HG02840 (cell line): Measurements from ENCODE around the gene GP1BB.

ENCODE experiments used
- ATAC-seq: cut with Tn5 transposase; IDR thresholded peaks from one replicate; pipeline ENCODE4 v1.9.1; 2021; ENCODE audit warnings: mild to moderate bottlenecking, moderate library complexity, moderate number of reproducible peaks; ENCODE audit not compliant: unreplicated experiment, low FRiP score

GP1BB gene

DNA sequence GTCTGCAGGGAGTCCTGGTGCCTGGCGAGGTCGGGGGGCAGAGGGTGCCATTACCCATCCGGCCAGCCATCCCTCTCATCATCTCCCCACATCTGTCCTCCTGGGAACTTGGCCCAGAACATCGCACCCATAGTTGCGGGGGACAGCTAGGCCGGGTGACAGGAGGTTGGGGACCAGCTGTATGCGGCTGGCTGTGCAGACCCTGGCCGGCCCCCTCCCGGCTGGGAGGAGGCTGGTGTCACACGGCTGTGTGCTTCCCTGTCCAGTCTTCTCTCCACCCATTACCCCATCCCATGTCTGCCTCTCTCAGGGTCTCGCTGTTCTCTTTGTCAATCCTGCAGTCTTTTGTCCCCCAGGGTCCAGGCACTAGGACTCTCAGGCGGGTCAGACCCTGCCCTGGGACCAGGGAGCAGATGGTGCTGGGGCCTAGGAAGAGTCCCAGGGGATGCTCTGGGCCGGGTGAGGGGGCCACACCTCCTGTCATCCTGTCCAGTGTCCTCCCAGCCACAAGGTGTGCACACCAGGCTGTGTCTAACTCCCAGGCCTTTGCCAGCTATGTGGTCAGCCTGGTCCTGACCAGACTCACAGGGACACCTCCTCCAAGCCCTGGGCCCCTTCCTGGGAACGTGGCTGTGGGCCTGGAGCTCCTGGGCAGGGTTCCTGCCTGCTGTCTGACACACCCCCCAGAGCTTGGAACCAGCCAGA lies 30.8 kb downstream of the GP1BB start:
- ATAC-seq: no peak

DNA sequence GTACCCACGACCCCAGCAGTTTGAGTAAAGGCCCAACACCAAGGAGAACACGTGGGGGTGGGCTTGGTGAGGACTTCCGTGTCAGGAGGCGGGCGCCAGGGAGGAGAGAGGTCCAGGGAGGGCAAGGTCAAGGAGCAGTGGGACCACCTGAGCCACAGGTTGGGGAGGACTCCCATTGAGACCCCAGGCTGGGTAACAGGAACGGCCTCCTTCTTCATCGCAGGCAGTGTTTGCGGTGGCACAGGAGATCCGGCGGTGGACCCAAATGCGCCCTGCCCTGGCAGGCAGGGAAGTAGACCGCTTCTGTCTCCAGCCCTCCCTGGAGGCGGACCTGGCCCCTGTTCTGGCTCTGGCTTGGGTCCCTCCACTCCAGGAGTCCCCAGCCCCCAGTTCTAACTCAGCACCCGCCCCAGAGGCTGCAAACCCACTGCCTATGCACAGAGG lies 31.4 kb downstream of the GP1BB start:
- ATAC-seq: no peak

DNA sequence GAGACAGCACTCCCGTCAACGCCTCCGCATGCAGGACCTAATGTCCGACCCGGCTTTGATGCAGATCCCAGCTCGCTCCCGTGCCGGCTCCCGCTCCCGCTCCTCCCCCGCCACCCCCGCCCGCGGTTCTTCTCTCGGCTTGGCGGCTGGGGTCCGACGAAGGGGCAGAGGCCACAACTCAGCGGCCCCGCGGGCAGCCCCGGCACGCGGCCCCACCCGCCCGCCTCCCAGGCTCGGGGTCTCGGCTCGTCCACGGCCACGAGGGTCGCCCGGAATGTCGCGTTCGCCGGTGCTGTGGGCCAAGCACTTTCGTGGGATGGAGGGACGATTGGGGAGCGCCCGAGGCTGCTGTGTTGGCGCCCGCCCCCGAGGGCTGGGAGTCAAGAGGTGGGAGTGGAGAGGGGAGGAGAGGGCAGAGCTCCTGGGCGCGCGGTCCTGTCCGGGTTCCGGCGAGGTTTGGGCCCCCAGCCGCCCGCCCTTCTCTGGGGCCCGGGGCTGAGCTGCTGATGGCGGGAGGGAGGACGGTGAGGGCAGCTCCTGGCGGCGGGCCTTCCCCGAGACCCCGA lies 31.9 kb downstream of the GP1BB start:
- ATAC-seq: no peak

DNA sequence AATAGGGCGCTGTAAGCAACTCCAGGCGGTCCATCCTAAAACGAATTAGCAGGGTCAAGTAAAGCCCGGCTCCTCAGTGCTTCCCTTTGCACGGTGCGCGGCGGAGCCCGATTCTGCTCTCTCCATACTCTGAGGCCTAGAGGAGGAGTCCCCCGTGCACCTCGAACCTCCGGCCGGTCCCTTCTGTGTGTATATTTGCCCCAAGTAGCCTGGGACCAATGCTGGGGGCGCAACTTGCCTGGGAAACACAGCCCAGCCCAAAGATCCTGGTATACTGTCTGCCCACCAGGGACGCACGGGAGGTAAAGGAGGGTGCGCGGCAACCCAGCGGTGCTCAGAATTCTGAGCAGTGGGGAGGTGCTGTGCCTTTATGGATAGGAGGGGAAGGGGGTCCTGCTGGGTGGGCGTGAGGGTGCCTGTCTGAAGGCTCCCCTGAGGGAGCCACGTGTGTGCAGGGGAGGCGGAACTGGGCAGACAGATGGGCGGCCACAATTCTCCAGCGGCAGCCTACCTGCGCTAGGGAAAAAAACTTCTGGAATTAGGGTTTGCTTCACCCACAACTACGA lies 32.5 kb downstream of the GP1BB start:
- ATAC-seq: no peak

DNA sequence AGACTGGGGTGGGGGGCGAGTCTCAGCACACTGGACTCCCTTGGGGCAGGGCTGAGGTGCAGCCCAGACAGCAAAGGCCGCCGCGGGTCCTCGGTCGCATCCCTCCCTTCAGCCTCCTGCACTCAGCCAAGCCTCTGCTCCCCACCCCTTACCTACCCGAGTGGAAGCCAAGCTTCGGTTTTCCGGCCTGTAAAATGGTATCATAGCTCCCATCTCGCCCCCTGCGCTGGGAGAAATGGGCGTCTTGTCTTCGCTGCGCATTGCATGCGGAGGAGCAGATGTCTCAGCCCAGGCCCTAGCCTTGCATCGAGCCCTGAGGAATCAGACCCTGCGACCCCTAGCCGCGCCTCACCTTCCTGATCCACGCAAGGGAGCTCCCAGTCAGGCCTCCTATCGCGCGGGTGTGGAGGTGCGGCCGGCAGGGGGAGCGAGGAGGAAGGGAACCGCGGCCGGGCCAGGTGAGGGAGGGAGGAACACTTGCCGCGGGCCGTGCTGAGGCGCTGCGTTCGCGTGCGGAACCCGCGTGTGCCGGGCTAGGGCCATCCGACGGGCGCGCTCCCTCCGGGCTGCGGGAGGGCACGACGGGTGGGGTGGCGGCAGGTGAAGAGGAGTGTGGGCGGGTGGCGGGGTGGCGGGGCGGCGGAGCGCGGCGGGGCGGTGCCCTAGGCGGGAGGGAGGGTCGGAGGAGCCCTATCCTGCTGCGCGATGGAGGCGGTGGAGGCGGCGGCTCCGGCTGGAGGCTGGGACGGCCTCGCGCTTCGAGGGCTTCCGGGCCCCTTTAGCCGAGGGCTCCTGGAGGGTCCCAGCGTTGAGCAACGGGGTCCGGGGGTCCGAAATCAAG lies 33.2 kb downstream of the GP1BB start:
- no peak for ATAC-seq

DNA sequence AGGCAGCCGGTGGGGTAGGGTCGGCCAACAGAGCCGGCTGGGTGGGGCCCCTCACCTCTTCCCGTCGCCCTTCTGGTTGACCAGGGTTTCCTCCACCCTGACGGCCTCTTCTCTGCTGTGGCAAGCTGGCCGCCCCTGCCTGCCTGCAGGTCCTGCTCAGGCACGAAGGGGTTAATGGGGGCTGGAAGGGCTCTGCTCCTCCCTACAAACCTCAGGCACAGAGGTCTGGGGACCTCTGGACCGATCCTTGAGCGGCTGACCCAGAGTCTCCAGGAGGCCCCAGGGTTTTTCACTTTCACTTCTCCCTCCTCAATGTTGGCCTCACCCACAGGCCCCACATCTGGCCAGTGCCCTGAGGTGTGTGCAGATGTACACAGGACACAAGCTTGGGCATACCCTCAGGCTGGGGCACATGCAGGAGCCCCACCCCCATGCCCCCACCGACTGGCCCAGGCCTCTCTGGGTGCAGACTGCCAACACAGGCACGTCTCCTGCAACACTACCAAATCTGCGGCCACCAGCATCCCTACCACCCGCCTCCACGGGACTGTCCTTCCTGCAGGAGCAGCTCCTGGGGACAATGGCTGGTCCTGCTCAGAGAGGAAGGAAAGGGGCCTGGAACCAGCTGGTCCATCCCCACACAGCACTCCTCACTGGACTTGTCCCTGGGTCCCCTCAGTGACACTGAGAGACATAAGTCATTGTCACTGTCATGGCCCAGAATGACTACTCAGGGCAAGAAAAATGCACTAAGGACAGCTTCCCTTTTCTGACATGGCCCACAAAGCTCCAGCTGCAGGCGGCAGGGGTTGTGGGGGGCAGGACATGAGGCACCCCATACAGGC lies 34.0 kb downstream of the GP1BB start:
- no peak for ATAC-seq

DNA sequence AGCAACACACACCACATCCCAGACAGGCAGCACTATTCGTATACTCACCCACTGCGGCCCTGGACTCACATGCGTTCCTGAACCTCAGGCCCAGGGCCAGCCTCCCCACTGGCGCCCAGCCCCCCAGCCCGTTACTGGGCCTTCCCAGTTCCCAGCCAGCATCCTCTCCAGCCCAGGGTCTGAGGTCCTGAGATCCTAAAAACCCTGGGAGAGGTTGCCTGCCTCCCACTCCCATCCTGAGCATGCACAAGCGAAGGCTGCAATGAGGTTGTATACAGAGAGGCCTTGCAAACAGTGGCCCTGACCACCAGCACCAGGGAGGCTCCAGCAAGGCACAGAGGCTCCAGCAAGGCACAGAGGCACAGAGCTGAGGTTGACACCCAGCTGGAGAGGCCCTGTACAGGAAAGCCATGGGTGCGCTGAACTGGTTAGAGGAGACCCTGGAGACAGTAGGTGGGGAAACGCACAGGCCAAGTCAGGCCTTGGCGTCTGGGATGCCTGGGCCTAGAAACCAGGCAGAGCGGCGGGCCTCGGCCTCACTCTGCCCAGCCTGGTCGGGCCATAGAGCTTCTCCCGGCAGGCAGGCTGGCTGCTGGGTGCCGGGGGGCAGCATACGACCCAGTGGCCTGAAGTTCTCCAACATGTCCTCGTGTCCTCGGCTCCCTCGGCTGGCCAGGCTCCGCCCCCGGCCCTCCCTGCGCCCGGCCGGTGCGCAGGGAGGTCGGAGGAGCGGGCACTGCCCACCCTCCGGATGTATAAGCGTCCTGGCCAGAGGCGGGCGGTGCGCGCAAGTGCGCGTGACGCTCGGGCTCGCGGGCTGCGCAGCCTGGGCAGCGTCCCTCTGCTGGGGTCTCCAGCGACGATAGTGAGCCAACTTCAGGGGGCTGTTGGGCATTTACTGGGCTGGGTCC lies 34.9 kb downstream of the GP1BB start:
- ATAC-seq: no peak

DNA sequence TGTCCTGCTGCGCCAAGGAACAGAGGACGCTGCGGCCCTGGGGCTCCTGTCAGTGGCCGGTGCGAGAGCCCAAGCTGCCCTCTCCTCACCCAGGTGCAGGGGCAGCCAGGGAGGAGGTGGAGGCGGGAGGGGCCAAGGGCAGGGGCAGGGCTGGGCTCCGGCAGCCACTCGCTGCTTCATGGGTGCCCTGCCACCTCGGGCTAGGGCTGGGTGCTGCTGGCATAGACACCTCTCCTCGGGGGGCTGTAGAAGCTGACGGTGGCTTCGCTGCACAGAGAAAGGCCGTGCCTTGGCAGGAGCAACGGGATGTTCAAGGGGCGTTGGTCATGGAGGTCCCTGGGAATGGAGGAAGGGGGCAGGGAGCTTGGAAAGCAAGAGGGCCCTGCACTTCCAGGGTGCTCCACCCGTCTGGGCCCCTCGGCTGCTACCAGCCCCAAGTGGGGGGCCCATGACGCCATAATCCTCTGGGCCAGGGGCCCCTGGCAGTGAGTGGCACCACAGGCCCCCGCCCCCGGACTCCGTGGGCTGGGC lies 35.6 kb downstream of the GP1BB start:
- no peak for ATAC-seq

DNA sequence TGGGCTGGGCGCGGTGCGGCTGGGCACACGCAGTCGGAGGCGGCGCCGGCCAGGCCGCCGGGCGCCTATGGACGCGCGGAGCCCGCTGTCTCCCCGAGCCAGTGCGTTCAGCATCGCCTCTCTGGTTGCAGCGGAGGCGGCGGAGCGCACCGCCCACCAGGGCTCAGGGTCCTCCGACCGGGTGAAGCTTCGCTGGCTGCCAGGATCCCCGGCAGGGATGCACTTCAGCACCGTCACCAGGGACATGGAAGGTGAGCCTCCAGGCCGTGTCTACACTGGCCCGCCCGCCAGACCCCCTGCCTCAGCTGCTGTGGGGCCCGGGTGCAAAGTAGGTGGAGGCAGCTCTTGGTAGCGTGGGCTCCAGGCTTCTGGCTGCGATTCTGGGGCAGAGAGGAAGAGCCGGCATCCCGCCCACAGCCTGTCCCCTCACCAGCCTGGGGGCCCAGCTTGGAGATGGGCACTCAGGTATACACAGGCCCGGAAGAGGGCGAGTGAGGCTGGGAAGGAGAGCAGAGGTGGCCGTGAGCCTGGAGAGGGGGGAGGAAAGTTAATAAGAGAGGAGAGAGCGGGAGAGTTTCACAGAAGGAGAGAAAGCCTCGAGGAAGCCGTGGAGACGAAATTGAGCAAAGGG lies 36.2 kb downstream of the GP1BB start:
- ATAC-seq: no peak

DNA sequence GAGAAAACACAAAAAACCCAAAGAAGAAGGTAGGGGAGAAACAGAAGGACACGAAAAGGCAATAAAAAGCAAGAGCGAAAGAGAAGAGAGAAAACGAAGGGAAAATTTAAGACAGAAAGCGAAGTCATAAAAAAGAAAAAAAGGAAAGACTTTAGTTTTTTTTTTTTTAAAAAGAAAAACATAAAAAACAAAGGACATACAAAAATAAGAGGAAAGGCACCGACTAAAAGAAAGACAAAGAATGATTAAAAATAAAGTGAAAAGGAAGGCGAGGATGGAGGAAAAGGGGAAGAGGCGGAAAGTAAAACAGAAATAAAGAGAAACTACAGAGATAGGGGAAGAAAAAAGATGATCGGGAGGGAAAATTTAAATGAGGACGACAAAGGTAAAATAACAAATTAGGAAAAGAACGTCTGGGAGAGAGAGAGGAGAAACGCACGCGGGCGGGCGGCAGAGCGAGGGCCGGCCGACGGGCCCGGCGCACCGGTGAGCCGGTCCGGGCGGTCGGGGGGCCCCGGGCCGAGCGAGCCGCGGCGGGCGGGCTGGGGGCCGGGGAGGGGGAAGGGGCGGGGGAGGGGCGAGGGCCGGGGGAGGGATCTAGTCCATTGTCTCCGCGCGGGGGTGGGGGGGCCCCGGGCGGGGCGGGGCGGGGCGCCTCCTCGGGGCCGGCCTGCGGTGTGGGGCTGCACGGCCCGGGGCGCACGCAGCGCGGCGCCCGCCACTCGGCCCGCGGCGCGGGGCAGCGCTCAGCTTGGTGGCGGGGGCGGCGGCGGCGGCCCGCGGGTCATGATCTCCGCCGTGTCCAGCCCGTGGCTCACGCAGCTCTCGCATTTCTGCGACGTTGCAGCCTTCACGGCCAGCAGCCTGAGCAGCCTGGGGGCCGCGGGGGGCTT lies 37.0 kb downstream of the GP1BB start, which contains the start of gene TBX1:
TBX1 (plus strand) TSS at position 721 of the 893 bp plus-strand sequence; CDS start at position 787, 66 bp downstream.
- ATAC-seq: no peak

DNA sequence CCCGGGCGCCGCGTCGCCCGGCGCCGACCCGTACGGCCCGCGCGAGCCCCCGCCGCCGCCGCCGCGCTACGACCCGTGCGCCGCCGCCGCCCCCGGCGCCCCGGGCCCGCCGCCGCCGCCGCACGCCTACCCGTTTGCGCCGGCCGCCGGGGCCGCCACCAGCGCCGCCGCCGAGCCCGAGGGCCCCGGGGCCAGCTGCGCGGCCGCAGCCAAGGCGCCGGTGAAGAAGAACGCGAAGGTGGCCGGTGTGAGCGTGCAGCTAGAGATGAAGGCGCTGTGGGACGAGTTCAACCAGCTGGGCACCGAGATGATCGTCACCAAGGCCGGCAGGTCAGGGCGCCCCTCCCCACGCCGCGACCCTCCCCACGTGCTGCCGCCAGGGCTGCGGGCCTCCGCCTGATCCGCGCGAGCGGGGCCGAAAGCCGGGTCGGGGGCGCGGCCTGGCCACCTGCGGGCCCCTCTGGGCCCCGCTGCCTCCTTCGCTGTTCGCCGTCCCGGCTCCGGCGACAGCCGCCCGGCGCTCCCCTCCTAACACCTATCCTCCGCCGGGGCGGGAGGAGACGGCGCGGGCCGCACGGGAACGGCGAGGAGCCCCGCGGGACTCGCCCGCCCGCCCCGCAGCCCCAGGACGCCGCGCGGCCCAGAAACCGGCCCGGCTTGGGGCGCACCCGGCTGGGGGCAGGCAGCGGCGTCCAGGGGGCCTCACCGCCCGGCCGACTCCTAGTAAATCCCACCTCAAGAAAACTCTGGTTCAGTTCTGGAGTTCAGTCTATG lies 37.8 kb downstream of the GP1BB start:
- no peak for ATAC-seq

DNA sequence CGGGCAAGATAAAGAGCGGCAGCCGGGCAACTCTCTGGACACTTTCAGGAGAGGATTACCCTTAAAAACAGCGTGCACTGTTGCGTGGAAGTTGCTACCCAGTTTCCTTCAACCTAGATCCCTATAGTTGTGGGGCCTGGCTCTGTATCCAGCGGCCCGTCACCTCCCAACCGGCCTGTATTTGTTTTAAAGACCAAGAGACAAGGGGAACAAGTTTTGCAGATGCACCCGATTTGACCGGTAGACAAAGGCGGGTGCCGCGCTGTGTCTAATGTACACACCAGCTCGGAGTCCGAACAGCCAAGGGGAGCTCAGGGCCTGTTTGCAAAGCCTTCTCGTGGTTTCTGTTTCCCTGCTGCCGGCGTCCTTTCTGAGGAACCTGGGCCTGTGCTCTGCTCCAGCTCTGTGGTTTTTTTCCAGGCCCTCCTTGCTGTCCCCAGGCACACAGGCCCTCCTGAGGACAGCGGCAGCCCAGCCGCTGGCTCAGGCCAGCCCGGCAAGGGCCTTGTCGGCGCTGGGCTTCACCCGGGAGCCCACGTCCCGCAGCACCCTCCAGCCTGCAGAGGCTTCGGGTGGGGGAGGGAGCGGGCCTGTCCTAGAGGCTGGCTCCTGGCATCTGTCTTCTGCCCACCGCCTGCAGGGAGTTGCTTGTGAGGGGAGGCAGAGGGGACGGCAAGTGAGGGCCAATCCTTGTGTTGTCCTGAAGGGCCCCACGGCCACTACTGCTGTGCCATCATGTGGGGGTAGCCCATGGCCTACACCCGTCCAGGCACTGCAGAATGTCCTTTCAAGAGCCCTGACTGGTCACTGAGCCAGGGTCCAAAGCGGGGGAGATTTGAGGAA lies 38.6 kb downstream of the GP1BB start:
- ATAC-seq: no peak

DNA sequence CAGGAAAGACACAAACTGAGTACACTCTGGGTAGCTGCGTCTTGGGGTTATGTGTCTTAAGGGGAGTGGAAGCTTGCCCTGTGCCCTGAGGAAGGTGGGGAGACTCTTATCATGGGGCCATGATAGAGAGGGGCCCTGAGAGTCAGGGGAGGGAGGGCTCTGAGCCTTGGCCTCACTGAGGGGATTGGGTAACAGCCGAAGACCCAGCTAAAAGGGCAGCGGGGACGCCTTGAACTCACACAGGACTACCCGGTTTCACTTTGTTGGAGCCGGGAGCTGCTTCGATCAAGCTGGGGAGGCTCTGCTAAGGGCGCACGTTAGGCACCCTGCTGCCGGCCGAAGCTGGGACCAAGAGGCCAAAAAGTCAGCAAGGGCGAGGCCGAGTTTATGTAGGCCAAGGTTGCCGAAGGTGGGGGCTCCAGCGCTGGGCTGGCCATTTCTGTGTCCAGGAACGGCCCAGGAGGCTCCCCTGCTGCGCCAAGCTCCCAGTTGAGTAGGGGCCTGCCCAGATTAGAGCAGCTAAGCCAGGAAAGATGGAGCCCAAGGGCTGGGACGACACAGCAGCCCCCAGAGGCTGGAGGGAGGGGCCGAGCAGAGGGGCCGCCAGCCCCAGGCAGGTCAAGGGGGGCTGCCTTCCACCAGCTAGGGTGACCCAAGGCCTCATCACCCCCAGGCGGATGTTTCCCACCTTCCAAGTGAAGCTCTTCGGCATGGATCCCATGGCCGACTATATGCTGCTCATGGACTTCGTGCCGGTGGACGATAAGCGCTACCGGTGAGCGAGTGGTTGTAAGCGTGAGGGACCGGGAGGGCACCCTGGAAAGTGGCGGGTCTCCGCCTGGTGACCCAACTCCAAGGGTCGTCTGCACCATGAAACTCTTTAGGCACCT lies 39.5 kb downstream of the GP1BB start:
- ATAC-seq: no peak

DNA sequence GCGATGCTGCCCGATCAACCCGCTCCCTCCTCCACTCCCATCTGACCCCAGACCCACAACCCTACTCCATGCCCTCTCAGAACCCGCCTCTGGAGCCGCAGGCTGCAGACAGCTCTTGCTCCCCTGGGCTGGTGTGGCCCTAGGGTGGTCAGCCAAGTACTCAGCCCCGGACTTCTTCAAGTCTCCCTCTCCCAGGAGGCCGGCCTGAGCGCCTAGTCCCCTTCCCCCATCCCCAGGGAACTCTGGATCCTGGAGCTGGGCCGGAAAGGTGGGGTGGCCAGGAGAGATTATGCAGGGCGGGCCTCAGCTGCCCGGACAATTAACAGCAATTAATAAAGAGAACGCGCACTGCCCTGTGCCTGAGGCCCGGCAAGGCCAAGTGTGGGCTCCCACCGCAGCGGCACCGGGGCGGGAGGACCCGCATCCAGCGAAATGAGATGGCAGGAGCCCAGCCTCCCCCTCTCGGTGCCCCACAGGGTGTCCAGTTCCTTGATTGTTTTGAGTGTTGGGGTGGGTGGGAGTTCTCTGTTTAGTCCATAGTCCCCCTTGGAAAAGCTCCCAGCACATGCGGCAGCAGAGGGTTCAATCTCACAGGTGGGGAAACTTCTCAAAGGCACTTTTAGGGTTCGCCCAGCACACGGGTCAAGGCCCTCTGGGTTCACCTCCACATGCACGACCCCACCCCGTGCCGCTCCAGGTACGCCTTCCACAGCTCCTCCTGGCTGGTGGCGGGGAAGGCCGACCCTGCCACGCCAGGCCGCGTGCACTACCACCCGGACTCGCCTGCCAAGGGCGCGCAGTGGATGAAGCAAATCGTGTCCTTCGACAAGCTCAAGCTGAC lies 40.3 kb downstream of the GP1BB start:
- no peak for ATAC-seq
